ENCODE measurements around the gene FKRP. TPM values are rescaled to one million over a fixed set of nuclear protein-coding genes. Genes with fewer than 3 reads are reported as not detected.
A peak's percentile ranks its signal among the peaks of the same experiment; 100 is the strongest.
"Not testable (repeated sequence)": the region's sequence is repeated elsewhere in the genome, so short reads cannot be mapped to it uniquely, and the experiment has no call there.

The FKRP gene
- total RNA-seq, 1 experiment from 2014 or later: 14.3 TPM

DNA sequence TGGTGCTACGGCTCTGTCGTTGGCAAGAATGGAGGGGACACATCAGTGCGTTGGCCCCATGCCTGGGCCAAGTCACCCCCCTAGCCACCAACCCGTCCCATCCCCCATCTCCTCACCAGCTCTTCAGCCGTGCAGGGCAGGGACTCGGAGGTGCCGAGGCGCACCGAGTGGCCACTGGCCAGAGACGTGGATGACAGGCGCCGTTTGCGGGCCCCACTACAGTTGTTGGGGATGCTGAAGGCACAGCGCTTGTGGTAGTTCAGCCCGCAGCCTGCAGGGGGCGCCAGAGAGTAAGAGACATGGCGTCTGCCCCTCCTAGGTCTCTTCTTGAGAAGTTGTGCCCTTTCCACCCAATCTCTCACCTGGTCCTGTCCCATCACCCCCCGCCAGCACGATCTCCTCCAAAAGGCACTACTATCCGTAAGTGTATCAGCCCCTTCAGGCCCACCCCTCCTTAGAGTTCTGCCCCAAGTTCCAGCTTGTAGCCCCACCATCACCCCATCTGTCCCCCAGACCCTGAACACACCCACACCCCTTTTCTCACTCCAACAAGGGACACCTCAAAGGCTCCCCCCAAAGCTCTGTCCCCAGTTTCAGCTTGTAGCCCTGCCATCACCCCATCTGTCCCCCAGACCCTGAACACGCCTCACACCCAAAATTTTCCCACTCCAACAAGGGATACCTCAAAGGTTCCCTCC is 41.3 kb upstream of the FKRP start:
- no peaks in the 10 kb centered on the region for H3K27me3 ChIP-seq (ENCODE audit: low read length)
- peaks cover 11% of the 10 kb centered on the region; the same call in 1 of the 2 replicates for H3K36me3 ChIP-seq (ENCODE audit: low read depth, low read length)
- H3K9ac ChIP-seq (ENCODE audit: low read length): no peak overlapping the region
- no peak overlapping the region for H3K27ac ChIP-seq (ENCODE audit: low read length)
- H3K4me2 ChIP-seq (ENCODE audit: low read length): no peak overlapping the region
- H3K9me3 ChIP-seq (ENCODE audit: low read length): no peaks in the 10 kb centered on the region
- no peaks in the 10 kb centered on the region for H4K20me1 ChIP-seq (ENCODE audit: low read length)
- H2AFZ ChIP-seq (ENCODE audit: low read length): no peak overlapping the region
- H3F3A ChIP-seq (ENCODE audit: low read length, unreplicated experiment): no peaks in the 10 kb centered on the region
- H3K9me2 ChIP-seq (replicated peaks; ENCODE audit: low read length): no peaks in the 10 kb centered on the region
- no TSS peak for BruUV-seq (replicated peaks)
- ATAC-seq (no peak), DNase-seq (peak; percentile 57)
- no peaks in the 10 kb centered on the region for H3K79me2 ChIP-seq (ENCODE audit: low read length)
- no peaks in the 10 kb centered on the region for H3K4me1 ChIP-seq (ENCODE audit: insufficient read depth, low read length)
- ChIA-PET CTCF (interaction anchor here (0.8 kb wide), 1 partner anchor 151 kb away, joined by 3 read pairs; no protein-coding TSS in a partner anchor), POLR2A (ENCODE audit: unreplicated experiment) (no interaction called here)
- intact Hi-C loops (cut with micrococcal nuclease): no loop called here
- no peak for TF ChIP-seq EZH2 (IDR thresholded peaks at IDR 0.05; ENCODE audit: low read length, unreplicated experiment)
- TF ChIP-seq, protein P1, sequence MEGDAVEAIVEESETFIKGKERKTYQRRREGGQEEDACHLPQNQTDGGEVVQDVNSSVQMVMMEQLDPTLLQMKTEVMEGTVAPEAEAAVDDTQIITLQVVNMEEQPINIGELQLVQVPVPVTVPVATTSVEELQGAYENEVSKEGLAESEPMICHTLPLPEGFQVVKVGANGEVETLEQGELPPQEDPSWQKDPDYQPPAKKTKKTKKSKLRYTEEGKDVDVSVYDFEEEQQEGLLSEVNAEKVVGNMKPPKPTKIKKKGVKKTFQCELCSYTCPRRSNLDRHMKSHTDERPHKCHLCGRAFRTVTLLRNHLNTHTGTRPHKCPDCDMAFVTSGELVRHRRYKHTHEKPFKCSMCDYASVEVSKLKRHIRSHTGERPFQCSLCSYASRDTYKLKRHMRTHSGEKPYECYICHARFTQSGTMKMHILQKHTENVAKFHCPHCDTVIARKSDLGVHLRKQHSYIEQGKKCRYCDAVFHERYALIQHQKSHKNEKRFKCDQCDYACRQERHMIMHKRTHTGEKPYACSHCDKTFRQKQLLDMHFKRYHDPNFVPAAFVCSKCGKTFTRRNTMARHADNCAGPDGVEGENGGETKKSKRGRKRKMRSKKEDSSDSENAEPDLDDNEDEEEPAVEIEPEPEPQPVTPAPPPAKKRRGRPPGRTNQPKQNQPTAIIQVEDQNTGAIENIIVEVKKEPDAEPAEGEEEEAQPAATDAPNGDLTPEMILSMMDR (conservative IDR thresholded peaks at IDR 0.05; ENCODE audit: low read depth, low read length): peak; percentile 77
- TF ChIP-seq EZH2phosphoT487 (IDR thresholded peaks at IDR 0.05; ENCODE audit: borderline replicate concordance, low read length): no peak
- no peak overlapping the region for H3K4me3 ChIP-seq (ENCODE audit: low read length)

DNA sequence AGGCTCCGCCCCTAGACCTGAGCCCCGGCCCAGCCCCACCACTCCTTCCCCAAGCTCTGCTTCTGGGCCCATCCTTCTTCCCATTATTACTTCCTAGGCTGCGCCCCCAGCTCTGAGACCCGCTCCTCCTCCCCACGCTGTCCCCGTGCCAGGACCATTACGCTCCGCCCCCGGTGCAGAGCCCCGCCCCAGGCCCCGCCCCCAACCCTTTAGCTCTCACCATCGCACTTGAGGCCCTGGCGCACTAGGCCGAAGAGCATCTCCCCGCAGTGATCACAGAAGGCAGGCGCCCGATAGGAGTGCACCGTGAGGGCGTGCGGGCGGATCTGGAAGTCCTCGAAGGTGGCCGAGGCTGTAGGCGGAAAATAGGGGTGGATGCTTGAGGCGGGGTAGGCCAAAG is 35.2 kb upstream of the FKRP start:
- H4K20me1 ChIP-seq (ENCODE audit: low read length): no peaks in the 10 kb centered on the region
- H3K27me3 ChIP-seq (ENCODE audit: low read length): no peaks in the 10 kb centered on the region
- H3K4me1 ChIP-seq (ENCODE audit: insufficient read depth, low read length): no peaks in the 10 kb centered on the region; the same call in 1 of the 2 replicates
- no peak for ATAC-seq
- no peaks in the 10 kb centered on the region for H3K9me3 ChIP-seq (ENCODE audit: low read length)
- H3K36me3 ChIP-seq (ENCODE audit: low read depth, low read length): no peaks in the 10 kb centered on the region
- peaks cover 13% of the 10 kb centered on the region for H3K79me2 ChIP-seq (ENCODE audit: low read length)
- H3K4me2 ChIP-seq (ENCODE audit: low read length): no peak overlapping the region
- no peak for DNase-seq
- intact Hi-C loops (cut with micrococcal nuclease): no loop called here
- no peaks in the 10 kb centered on the region for H3K9me2 ChIP-seq (replicated peaks; ENCODE audit: low read length)
- ChIA-PET CTCF (no interaction called here), POLR2A (ENCODE audit: unreplicated experiment) (no interaction called here)
- H3K4me3 ChIP-seq (ENCODE audit: low read length): no peak overlapping the region
- no peak overlapping the region for H3K9ac ChIP-seq (ENCODE audit: low read length)
- TF ChIP-seq, protein P1 (conservative IDR thresholded peaks at IDR 0.05; ENCODE audit: low read depth, low read length): no peak
- TF ChIP-seq EZH2phosphoT487 (IDR thresholded peaks at IDR 0.05; ENCODE audit: borderline replicate concordance, low read length) (no peak), EZH2 (IDR thresholded peaks at IDR 0.05; ENCODE audit: low read length, unreplicated experiment) (no peak)
- H3K27ac ChIP-seq (ENCODE audit: low read length): no peak overlapping the region
- H3F3A ChIP-seq (ENCODE audit: low read length, unreplicated experiment): no peaks in the 10 kb centered on the region
- no peak overlapping the region for H2AFZ ChIP-seq (ENCODE audit: low read length)
- BruUV-seq (replicated peaks): no TSS peak

GRCh38 chr19:46712768-46713338 is 33.0 kb upstream of the FKRP start:
- H3K9me3 ChIP-seq (ENCODE audit: low read length); H4K20me1 ChIP-seq (ENCODE audit: low read length); ATAC-seq; DNase-seq; H3K4me1 ChIP-seq (ENCODE audit: insufficient read depth, low read length); H3K27me3 ChIP-seq (ENCODE audit: low read length); H3K4me2 ChIP-seq (ENCODE audit: low read length); H3K36me3 ChIP-seq (ENCODE audit: low read depth, low read length); H3F3A ChIP-seq (ENCODE audit: low read length, unreplicated experiment); H3K9ac ChIP-seq (ENCODE audit: low read length); H3K27ac ChIP-seq (ENCODE audit: low read length); intact Hi-C loops (cut with micrococcal nuclease); POLR2A ChIA-PET (ENCODE audit: unreplicated experiment); H3K9me2 ChIP-seq (replicated peaks; ENCODE audit: low read length); H3K4me3 ChIP-seq (ENCODE audit: low read length); H2AFZ ChIP-seq (ENCODE audit: low read length); CTCF ChIA-PET: not testable (repeated sequence)
- peaks cover 24% of the 10 kb centered on the region for H3K79me2 ChIP-seq (ENCODE audit: low read length)
- TSS peak; percentile 9 for BruUV-seq (replicated peaks)

Data from PC-3 (cell line).